H1 (cell line): Measurements from ENCODE around the gene GRIFIN. TPM values are rescaled to one million over a fixed set of nuclear protein-coding genes. Genes with fewer than 3 reads are reported as not detected.

Experiments used
- BRCA1 ChIP-seq: IDR thresholded peaks from 2 replicates; pipeline ENCODE4 v1.6.1; 2012; ENCODE audit warnings: low read depth, low read length, improper control_type of control experiment
- CBX5 ChIP-seq: fragments of 300-800, 300-1000 bp; sonication (generic); IDR thresholded peaks from 2 replicates; pipeline ENCODE4 v1.7.1; 2016; ENCODE audit warnings: antibody characterized with exemption, low read length, low read depth
- CTBP2 ChIP-seq: IDR thresholded peaks from 2 replicates; pipeline ENCODE4 v1.7.0; 2011; ENCODE audit warnings: borderline replicate concordance, mild to moderate bottlenecking, moderate library complexity, mixed read lengths, low read length; ENCODE audit not compliant: insufficient read depth, insufficient read length
- EGR1 ChIP-seq: IDR thresholded peaks from 2 replicates; pipeline ENCODE4 v1.6.1; 2011; ENCODE audit warnings: low read depth, low read length, borderline replicate concordance
- GTF2F1 ChIP-seq: IDR thresholded peaks from 2 replicates; pipeline ENCODE4 v1.6.1; 2012; ENCODE audit warnings: low read depth, low read length, improper control_type of control experiment, borderline replicate concordance
- SP4 ChIP-seq: IDR thresholded peaks from 2 replicates; pipeline ENCODE4 v1.6.1; 2012; ENCODE audit warnings: low read length, inconsistent platforms
- TBP ChIP-seq: IDR thresholded peaks from 2 replicates; pipeline ENCODE4 v1.6.1; 2011; ENCODE audit warnings: low read depth, low read length, improper control_type of control experiment
- TCF12 ChIP-seq: IDR thresholded peaks from 2 replicates; pipeline ENCODE4 v1.6.1; 2011; ENCODE audit warnings: low read depth, mild to moderate bottlenecking, low read length
- ZNF274 ChIP-seq: IDR thresholded peaks from 2 replicates; pipeline ENCODE4 v1.7.0; 2012; ENCODE audit warnings: low read length, borderline replicate concordance; ENCODE audit errors: extremely low read depth
- polyA plus RNA-seq, 7 experiments: library from polyadenylated mRNA; depleted of rRNA in 3 of 7; stranded (reverse) in 5 of 7; unstranded in 2 of 7; fragments of >200 nt in 5 of 7; fragments of 200-250 nt in 2 of 7; gene quantifications; 1 replicate in 5 of 7; 2 replicates in 1 of 7; 4 replicates in 1 of 7; pipeline versions ENCODE4 v1.2.1 to v1.2.3, GENCODE V29; 2011 to 2013; ENCODE audit warnings: missing spikeins in 2 of 7, mixed read lengths in 2 of 7
- total RNA-seq: library from RNA; stranded (reverse); fragmentation: NEBNext Ultra II Directional; extraction: Animal tissue kit (Norgen Biotek cat#: 25700); gene quantifications from 2 replicates; pipeline ENCODE4 v1.2.1, GENCODE V29; 2021
- TF ChIP-seq, protein P1 (sequence below): fragments of 300-600 bp; sonication (generic); IDR thresholded peaks from 2 replicates; pipeline ENCODE4 v1.7.1; 2012; ENCODE audit warnings: low read length, moderate library complexity, mild to moderate bottlenecking, inconsistent platforms; ENCODE audit not compliant: insufficient replicate concordance
- TF ChIP-seq, protein P2 (sequence below): IDR thresholded peaks from 2 replicates; pipeline ENCODE4 v1.6.1; 2011; ENCODE audit warnings: low read length, improper control_type of control experiment

Gene GRIFIN
- total and polyA plus RNA-seq, 2 of the 8 experiments (the other 6 are each of a cell fraction or from before 2014, with no cell fraction given) = not detected

DNA sequence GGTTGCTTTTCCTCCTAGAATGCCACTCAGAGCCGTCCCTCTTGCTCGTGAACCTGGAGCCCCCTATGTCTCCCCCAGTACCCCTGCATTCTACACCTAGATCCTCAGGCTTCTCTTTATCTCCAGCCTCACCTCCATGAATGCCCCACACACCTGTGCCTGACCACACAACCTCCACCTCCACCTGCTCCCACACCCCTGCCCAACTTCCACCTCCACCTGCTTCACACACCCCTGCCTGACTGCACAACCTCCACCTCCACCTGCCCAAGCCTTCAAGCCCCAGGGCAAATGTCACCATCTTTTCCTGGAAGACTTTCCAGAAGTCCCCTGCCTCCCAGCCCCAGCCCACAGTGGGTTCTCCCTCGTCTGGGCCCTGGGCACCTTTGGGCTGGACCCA is 36.5 kb upstream of the GRIFIN start (continued):
- TF ChIP-seq, protein P1, sequence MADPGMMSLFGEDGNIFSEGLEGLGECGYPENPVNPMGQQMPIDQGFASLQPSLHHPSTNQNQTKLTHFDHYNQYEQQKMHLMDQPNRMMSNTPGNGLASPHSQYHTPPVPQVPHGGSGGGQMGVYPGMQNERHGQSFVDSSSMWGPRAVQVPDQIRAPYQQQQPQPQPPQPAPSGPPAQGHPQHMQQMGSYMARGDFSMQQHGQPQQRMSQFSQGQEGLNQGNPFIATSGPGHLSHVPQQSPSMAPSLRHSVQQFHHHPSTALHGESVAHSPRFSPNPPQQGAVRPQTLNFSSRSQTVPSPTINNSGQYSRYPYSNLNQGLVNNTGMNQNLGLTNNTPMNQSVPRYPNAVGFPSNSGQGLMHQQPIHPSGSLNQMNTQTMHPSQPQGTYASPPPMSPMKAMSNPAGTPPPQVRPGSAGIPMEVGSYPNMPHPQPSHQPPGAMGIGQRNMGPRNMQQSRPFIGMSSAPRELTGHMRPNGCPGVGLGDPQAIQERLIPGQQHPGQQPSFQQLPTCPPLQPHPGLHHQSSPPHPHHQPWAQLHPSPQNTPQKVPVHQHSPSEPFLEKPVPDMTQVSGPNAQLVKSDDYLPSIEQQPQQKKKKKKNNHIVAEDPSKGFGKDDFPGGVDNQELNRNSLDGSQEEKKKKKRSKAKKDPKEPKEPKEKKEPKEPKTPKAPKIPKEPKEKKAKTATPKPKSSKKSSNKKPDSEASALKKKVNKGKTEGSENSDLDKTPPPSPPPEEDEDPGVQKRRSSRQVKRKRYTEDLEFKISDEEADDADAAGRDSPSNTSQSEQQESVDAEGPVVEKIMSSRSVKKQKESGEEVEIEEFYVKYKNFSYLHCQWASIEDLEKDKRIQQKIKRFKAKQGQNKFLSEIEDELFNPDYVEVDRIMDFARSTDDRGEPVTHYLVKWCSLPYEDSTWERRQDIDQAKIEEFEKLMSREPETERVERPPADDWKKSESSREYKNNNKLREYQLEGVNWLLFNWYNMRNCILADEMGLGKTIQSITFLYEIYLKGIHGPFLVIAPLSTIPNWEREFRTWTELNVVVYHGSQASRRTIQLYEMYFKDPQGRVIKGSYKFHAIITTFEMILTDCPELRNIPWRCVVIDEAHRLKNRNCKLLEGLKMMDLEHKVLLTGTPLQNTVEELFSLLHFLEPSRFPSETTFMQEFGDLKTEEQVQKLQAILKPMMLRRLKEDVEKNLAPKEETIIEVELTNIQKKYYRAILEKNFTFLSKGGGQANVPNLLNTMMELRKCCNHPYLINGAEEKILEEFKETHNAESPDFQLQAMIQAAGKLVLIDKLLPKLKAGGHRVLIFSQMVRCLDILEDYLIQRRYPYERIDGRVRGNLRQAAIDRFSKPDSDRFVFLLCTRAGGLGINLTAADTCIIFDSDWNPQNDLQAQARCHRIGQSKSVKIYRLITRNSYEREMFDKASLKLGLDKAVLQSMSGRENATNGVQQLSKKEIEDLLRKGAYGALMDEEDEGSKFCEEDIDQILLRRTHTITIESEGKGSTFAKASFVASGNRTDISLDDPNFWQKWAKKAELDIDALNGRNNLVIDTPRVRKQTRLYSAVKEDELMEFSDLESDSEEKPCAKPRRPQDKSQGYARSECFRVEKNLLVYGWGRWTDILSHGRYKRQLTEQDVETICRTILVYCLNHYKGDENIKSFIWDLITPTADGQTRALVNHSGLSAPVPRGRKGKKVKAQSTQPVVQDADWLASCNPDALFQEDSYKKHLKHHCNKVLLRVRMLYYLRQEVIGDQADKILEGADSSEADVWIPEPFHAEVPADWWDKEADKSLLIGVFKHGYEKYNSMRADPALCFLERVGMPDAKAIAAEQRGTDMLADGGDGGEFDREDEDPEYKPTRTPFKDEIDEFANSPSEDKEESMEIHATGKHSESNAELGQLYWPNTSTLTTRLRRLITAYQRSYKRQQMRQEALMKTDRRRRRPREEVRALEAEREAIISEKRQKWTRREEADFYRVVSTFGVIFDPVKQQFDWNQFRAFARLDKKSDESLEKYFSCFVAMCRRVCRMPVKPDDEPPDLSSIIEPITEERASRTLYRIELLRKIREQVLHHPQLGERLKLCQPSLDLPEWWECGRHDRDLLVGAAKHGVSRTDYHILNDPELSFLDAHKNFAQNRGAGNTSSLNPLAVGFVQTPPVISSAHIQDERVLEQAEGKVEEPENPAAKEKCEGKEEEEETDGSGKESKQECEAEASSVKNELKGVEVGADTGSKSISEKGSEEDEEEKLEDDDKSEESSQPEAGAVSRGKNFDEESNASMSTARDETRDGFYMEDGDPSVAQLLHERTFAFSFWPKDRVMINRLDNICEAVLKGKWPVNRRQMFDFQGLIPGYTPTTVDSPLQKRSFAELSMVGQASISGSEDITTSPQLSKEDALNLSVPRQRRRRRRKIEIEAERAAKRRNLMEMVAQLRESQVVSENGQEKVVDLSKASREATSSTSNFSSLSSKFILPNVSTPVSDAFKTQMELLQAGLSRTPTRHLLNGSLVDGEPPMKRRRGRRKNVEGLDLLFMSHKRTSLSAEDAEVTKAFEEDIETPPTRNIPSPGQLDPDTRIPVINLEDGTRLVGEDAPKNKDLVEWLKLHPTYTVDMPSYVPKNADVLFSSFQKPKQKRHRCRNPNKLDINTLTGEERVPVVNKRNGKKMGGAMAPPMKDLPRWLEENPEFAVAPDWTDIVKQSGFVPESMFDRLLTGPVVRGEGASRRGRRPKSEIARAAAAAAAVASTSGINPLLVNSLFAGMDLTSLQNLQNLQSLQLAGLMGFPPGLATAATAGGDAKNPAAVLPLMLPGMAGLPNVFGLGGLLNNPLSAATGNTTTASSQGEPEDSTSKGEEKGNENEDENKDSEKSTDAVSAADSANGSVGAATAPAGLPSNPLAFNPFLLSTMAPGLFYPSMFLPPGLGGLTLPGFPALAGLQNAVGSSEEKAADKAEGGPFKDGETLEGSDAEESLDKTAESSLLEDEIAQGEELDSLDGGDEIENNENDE = no peak
- no peak for TF ChIP-seq SP4
- no peak for TF ChIP-seq EGR1
- TF ChIP-seq GTF2F1 = no peak
- TF ChIP-seq, protein P2, sequence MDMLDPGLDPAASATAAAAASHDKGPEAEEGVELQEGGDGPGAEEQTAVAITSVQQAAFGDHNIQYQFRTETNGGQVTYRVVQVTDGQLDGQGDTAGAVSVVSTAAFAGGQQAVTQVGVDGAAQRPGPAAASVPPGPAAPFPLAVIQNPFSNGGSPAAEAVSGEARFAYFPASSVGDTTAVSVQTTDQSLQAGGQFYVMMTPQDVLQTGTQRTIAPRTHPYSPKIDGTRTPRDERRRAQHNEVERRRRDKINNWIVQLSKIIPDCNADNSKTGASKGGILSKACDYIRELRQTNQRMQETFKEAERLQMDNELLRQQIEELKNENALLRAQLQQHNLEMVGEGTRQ = no peak
- TF ChIP-seq CBX5 = no peak
- TF ChIP-seq BRCA1 = no peak
- TF ChIP-seq TCF12 = no peak
- no peak for TF ChIP-seq TBP
- TF ChIP-seq CTBP2 = no peak
- no peak for TF ChIP-seq ZNF274
